ENCODE measurements around the gene ADAM17.
"Not testable (repeated sequence)": the region's sequence is repeated elsewhere in the genome, so short reads cannot be mapped to it uniquely, and the experiment has no call there.

- TF ChIP-seq, protein P1, sequence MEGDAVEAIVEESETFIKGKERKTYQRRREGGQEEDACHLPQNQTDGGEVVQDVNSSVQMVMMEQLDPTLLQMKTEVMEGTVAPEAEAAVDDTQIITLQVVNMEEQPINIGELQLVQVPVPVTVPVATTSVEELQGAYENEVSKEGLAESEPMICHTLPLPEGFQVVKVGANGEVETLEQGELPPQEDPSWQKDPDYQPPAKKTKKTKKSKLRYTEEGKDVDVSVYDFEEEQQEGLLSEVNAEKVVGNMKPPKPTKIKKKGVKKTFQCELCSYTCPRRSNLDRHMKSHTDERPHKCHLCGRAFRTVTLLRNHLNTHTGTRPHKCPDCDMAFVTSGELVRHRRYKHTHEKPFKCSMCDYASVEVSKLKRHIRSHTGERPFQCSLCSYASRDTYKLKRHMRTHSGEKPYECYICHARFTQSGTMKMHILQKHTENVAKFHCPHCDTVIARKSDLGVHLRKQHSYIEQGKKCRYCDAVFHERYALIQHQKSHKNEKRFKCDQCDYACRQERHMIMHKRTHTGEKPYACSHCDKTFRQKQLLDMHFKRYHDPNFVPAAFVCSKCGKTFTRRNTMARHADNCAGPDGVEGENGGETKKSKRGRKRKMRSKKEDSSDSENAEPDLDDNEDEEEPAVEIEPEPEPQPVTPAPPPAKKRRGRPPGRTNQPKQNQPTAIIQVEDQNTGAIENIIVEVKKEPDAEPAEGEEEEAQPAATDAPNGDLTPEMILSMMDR (IDR thresholded peaks at IDR 0.05) = not testable (repeated sequence)
- TF ChIP-seq POLR2A (IDR thresholded peaks at IDR 0.05) = not testable (repeated sequence)
Measured at GRCh38 chr2:9595256-9595655, 39.6 kb upstream of the ADAM17 start.
